HepG2 (cell line): Measurements from ENCODE around the gene KIAA1328. TPM values are rescaled to one million over a fixed set of nuclear protein-coding genes. Genes with fewer than 3 reads are reported as not detected.

Source experiments
- AHDC1 ChIP-seq: sonication (generic); formaldehyde crosslinking; IDR thresholded peaks from 2 replicates; pipeline ENCODE4 v1.5.1; 2020; ENCODE audit warnings: mild to moderate bottlenecking, missing genetic modification reagents, borderline replicate concordance
- ISL2 ChIP-seq: sonication (generic); formaldehyde crosslinking; IDR thresholded peaks from 2 replicates; pipeline ENCODE4 v1.5.0; 2020; ENCODE audit warnings: missing genetic modification reagents
- MEIS1 ChIP-seq: sonication (generic); formaldehyde crosslinking; IDR thresholded peaks from 2 replicates; pipeline ENCODE4 v1.9.0; 2021; ENCODE audit warnings: mild to moderate bottlenecking, missing genetic modification reagents, moderate library complexity, borderline replicate concordance
- NR1H2 ChIP-seq: sonication (generic); formaldehyde crosslinking; IDR thresholded peaks from 2 replicates; pipeline ENCODE4 v1.8.1; 2022; ENCODE audit warnings: low read depth, missing genetic modification reagents, borderline replicate concordance
- SP2 ChIP-seq: sonication (generic); formaldehyde crosslinking; IDR thresholded peaks from 2 replicates; pipeline ENCODE4 v1.5.1; 2020; ENCODE audit warnings: mild to moderate bottlenecking, missing genetic modification reagents
- SRF ChIP-seq: IDR thresholded peaks from 2 replicates; pipeline ENCODE4 v1.6.1; 2011; ENCODE audit warnings: mild to moderate bottlenecking, low read depth, low read length, moderate library complexity
- YEATS2 ChIP-seq: sonication (generic); formaldehyde crosslinking; IDR thresholded peaks from 2 replicates; pipeline ENCODE4 v1.4.0; 2020; ENCODE audit warnings: missing genetic modification reagents, borderline replicate concordance
- ZBTB34 ChIP-seq: sonication (generic); formaldehyde crosslinking; IDR thresholded peaks from 2 replicates; pipeline ENCODE4 v1.8.0; 2022; ENCODE audit warnings: mild to moderate bottlenecking, missing genetic modification reagents
- ZBTB38 ChIP-seq: sonication (generic); formaldehyde crosslinking; IDR thresholded peaks from 2 replicates; pipeline ENCODE4 v1.5.1; 2020; ENCODE audit warnings: mild to moderate bottlenecking, missing genetic modification reagents
- ZFP90 ChIP-seq: sonication (generic); formaldehyde crosslinking; IDR thresholded peaks from 2 replicates; pipeline ENCODE4 v1.8.0; 2022; ENCODE audit warnings: missing genetic modification reagents, mild to moderate bottlenecking, inconsistent platforms, borderline replicate concordance
- ZNF557 ChIP-seq: sonication (generic); formaldehyde crosslinking; IDR thresholded peaks from 2 replicates; pipeline ENCODE4 v1.4.0; 2020; ENCODE audit warnings: missing genetic modification reagents
- ZNF75D ChIP-seq: sonication (generic); formaldehyde crosslinking; IDR thresholded peaks from 2 replicates; pipeline ENCODE4 v1.8.1; 2023; ENCODE audit warnings: missing genetic modification reagents, mild to moderate bottlenecking, borderline replicate concordance
- polyA plus RNA-seq, 8 experiments: library from polyadenylated mRNA; depleted of rRNA in 3 of 8; stranded (reverse) in 7 of 8; unstranded in 1 of 8; fragments of >200 nt; fragmentation: Illumina TruSeq in 4 of 8; extraction: Trizol in 4 of 8; gene quantifications; 2 replicates each; pipeline versions ENCODE4 v1.2.1 to v1.2.3, GENCODE V29; 2011 to 2016; ENCODE audit warnings: low read depth in 4 of 8, missing spikeins in 1 of 8, mixed read lengths in 1 of 8; ENCODE audit not compliant: insufficient read depth in 1 of 8
- total RNA-seq, 5 experiments: library from RNA; depleted of rRNA; stranded (reverse); fragments of >200 nt; fragmentation: Illumina TruSeq; extraction: Trizol; gene quantifications; 2 replicates each; pipeline ENCODE4 v1.2.3, GENCODE V29; 2016; ENCODE audit warnings: low read depth in 1 of 5
- TF ChIP-seq, protein P1 (sequence below): sonication (generic); formaldehyde crosslinking; IDR thresholded peaks from 2 replicates; pipeline ENCODE4 v1.4.0; 2020; ENCODE audit warnings: missing genetic modification reagents, borderline replicate concordance
- TF ChIP-seq, protein P2 (sequence below): sonication (generic); formaldehyde crosslinking; conservative IDR thresholded peaks from 2 replicates; pipeline ENCODE4 v1.4.0; 2020; ENCODE audit warnings: missing genetic modification reagents
- TF ChIP-seq, protein P3 (sequence below): fragments of 450-650 bp; IDR thresholded peaks from 2 replicates; pipeline ENCODE4 v1.6.1; 2017; ENCODE audit warnings: mild to moderate bottlenecking

The KIAA1328 gene
- total and polyA plus RNA-seq, 2 of the 13 experiments (the other 11 are each of a cell fraction or from before 2014, with no cell fraction given), result 4.1 to 6.0 TPM

DNA sequence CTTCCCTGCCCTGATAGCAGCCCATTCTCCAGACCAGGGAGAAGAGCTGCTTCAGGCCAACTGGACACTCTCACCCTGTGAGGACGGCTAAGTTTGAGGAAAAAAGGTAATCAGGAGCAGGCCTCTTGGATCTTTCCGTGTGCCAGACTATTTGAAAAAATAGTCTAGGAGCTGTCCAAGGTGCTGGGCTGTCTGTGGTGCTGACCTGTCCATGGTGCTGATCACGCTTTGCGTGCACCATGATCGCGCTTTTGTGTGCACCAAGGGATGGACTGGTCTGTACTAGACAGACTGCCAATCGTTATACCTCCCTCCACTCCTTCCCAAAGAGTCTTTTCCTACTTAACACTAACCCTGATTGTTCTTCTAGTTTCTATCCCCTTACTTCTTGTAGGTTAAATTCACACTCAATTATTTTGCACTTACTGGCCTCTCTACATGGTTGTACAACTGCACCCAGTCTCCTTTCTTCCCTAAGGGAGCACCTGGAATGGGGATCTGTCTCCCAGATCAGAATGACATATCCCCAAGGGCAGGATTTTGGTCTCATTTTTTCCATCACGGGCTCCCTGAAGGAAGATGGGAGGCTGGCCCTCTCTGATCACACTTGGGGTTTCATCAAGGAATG lies 441.2 kb downstream of the KIAA1328 start (continued):
- TF ChIP-seq MEIS1 (CRISPR knock-in tag), result peak; percentile 99
- TF ChIP-seq, protein P1, sequence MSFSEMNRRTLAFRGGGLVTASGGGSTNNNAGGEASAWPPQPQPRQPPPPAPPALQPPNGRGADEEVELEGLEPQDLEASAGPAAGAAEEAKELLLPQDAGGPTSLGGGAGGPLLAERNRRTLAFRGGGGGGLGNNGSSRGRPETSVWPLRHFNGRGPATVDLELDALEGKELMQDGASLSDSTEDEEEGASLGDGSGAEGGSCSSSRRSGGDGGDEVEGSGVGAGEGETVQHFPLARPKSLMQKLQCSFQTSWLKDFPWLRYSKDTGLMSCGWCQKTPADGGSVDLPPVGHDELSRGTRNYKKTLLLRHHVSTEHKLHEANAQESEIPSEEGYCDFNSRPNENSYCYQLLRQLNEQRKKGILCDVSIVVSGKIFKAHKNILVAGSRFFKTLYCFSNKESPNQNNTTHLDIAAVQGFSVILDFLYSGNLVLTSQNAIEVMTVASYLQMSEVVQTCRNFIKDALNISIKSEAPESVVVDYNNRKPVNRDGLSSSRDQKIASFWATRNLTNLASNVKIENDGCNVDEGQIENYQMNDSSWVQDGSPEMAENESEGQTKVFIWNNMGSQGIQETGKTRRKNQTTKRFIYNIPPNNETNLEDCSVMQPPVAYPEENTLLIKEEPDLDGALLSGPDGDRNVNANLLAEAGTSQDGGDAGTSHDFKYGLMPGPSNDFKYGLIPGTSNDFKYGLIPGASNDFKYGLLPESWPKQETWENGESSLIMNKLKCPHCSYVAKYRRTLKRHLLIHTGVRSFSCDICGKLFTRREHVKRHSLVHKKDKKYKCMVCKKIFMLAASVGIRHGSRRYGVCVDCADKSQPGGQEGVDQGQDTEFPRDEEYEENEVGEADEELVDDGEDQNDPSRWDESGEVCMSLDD (CRISPR knock-in tag), result peak; percentile 99
- TF ChIP-seq SP2 (CRISPR knock-in tag), result peak; percentile 72
- TF ChIP-seq ZNF557 (CRISPR knock-in tag), result peak; percentile 100
- TF ChIP-seq ISL2 (CRISPR knock-in tag), result peak; percentile 97
- TF ChIP-seq ZNF75D (CRISPR knock-in tag), result peak; percentile 99
- peak; percentile 99 for TF ChIP-seq NR1H2 (CRISPR knock-in tag)
- TF ChIP-seq SRF, result no peak
- peak; percentile 100 for TF ChIP-seq ZFP90 (CRISPR knock-in tag)
- TF ChIP-seq, protein P2, sequence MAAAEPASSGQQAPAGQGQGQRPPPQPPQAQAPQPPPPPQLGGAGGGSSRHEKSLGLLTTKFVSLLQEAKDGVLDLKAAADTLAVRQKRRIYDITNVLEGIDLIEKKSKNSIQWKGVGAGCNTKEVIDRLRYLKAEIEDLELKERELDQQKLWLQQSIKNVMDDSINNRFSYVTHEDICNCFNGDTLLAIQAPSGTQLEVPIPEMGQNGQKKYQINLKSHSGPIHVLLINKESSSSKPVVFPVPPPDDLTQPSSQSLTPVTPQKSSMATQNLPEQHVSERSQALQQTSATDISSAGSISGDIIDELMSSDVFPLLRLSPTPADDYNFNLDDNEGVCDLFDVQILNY, result peak; percentile 99
- peak; percentile 98 for TF ChIP-seq ZBTB38
- TF ChIP-seq YEATS2 (CRISPR knock-in tag), result peak; percentile 97
- TF ChIP-seq, protein P3, sequence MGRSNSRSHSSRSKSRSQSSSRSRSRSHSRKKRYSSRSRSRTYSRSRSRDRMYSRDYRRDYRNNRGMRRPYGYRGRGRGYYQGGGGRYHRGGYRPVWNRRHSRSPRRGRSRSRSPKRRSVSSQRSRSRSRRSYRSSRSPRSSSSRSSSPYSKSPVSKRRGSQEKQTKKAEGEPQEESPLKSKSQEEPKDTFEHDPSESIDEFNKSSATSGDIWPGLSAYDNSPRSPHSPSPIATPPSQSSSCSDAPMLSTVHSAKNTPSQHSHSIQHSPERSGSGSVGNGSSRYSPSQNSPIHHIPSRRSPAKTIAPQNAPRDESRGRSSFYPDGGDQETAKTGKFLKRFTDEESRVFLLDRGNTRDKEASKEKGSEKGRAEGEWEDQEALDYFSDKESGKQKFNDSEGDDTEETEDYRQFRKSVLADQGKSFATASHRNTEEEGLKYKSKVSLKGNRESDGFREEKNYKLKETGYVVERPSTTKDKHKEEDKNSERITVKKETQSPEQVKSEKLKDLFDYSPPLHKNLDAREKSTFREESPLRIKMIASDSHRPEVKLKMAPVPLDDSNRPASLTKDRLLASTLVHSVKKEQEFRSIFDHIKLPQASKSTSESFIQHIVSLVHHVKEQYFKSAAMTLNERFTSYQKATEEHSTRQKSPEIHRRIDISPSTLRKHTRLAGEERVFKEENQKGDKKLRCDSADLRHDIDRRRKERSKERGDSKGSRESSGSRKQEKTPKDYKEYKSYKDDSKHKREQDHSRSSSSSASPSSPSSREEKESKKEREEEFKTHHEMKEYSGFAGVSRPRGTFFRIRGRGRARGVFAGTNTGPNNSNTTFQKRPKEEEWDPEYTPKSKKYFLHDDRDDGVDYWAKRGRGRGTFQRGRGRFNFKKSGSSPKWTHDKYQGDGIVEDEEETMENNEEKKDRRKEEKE, result no peak
- TF ChIP-seq AHDC1 (CRISPR knock-in tag), result peak; percentile 95
- peak; percentile 82; the same call in 1 of the 2 replicates for TF ChIP-seq ZBTB34
